DMS153 treated with DMSO at 0.1 percent for 48 hours (cell line): ENCODE measurements around the gene VLDLR.

Experiments
- DNase-seq: peaks from one replicate; lab custom pipeline; 2025; ENCODE audit not compliant: unreplicated experiment; lab: John Stamatoyannopoulos, UW

Gene VLDLR

DNA sequence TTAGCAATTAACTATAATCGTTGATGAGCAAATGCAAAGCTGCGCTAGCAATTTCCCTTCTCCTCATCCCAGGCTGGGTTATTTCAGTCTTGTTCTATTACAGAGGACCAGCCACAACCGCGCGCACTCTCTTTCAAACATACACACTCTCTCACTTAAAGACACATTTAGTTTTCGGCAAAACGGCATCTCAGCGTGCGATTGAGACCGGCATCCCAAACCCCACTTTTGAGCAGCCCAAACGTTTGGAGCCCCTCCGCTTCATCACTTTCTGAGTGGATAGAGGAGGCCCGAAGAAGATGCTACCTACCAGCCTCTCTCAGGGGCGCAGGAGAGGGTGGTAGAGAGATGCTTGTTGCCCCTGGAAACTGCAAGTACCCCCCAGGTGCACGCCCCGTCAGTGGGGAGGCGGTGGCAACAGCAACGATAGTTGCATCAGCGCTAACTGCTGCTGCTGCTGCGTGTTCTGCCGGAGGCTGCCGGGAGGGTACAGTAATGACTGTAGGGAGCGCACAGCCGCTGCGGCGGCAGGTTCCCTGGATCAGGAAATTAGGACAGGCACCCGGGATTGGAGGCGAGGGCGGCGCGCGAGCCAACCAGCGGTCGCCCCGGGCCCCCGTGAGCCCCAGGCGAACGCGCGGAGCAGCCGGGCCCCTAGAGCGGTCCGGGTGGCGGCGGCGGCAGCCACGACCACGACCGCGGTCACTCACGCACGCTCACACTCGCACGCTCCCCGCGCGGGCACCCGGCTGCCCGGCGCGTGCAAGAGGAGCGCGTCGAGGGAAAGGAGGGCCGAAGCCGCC lies 467 bp upstream of the VLDLR start:
- DNase-seq: peak; percentile 85

DNA sequence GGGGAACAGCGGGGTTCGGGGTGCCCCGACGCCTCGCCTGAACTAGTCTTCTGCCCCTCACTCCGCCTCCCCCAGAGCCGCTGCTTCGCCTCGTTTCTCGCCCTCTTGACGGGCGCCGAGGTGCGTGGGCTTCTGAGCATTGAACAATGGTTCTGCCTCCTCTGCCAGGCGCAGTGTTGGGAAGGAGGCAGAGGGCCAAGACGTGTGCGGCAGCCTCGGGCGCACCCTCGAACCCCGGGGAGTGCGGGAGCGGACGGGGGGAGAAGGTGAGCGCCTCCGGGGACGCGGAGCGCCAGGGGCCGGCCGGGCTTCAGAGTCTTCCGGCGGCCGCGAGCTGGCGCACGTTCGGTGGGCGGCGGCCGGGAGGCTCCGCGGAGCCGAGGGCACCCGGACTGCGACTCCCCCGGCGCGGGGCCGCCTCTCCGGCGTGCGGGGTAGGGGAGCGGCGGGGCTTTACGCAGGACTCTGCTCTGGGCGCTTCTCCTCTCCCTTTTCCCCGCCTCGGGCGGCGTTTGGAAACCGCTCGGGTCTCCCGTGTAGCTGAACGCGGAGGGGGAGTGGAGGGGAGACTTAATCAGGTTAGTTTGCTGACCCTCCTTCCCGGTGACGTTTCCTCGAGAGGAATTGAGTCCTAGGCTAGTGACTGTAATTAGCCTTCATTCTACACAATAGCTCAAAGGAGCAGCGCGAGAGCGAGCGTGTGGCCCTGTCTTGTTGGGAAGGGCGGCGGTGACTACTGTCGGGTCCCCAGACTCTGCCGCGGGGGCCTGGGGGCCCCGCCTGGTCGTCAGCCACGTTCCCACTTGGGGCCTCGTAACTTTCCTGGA lies 1.1 kb downstream of the VLDLR start:
- DNase-seq: no peak

DNA sequence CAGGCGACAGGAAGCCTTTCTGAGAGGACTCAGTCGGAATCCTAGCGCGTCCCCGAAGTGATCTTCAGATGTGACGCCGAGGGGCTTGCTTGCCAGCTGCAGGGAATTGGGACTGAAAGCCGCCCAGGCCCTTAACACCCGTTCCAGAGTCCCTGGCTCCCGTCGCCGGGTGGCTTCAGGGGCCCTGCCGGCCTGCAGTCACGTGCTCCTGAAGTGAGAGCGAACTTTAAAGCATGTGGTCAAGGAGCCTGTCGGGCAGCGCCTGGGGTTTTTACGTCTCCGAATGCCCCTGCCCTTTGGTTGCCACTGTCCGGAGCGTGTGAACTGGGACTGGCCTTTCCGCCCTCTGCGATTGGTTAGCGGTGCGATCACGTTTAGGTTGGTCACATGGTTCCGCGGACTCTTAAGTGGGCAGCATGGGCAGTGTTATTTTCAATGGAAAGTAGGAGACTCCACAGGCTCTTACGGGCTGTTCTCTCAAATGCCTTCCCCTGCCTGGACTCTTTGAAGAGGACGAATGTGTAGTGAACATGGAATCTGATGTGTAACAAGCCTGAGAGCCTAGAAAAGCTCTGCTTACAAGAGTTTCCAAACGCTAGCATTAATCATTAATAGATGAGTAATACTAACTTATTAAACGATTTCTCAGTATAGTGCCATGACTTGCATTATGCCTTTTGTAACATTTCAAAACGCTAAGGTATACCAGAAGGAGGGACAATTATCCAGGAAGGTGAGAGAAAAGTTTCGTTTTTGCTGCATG lies 1.9 kb downstream of the VLDLR start:
- DNase-seq: no peak

DNA sequence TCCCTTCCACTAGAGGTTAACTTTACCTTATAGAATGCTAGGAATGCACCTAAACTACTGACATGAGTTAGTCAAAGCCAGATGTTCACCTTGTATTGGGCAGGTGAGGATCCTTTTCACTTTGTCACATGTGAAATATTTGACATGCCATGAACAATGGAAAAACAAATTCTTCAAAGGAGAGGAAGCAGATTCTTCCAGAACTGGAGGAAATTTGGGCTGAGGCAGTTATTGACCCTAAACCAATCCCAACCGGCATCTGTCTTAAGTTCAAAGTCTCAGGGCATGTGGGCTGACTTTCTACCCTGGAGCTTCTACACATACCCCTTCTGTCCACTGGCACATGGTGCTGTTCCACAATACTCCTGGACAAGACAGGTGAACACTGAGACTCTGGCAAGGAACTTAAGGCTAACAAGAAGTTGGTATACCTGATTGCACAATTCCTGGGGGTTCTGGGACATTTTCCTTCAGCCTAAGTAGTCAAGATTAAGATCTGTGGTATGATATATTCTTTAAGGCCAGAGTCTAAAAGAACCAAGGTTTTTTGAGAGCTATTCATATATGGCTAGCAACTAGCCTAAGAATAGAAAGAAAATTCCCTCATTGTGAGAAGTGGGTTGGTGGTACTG lies 2.6 kb downstream of the VLDLR start:
- DNase-seq: no peak

DNA sequence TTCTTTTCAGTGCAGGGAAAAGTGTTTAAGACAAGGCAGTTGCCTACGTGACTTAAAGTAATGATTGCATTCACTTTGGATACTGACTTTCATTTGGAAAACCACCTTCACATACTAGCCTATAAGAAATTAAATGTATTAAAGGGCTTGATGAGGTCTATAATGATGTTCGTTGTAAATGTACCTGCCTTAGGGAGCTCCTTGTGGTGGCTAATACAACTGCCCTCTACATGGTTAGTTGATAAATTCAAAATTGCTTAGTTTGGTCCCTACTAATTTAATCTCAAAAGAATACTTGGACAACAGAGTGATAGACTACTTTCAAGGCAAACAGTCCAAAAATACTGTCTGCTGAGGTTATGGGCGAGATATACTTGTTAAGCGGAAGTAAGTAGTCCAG lies 3.8 kb downstream of the VLDLR start:
- DNase-seq: no peak

DNA sequence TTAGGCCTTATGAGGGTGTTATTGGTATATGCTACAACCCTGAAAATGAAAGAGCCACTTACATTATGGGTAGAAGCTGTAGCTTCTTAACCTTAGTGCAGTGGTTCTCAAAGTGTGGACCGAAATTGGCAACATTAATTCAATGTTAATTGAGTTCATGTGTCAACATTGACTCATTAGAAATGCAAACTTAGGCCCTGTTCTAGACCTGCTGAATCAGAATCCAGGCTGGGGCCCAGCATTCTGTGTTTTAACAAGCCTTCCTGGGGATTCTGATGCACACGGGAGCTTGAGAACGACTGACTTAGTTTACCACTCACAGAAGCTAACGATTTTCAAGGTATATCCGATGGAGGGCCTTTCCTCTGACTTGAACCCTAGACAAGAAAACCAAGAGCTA lies 7.3 kb downstream of the VLDLR start:
- no peak for DNase-seq

DNA sequence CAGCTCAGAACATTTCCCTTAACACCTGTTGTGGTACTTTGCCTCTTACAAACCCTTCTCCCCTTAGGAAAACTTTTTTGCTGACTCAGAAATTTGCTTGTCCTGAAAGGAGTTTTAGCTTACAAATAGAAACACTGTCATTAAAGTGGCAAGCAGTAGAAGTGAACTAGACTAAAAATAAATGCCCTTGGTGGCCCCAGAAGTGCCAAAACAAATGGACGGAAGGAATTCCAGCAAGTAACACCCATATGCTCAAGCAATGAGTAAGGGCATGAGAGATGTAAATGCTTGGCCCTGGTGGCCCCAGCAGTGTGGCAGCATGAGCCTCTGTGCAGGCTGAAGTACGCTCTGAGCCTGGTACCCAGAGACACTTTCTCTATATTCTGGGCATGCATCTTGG lies 8.6 kb downstream of the VLDLR start:
- no peak for DNase-seq

DNA sequence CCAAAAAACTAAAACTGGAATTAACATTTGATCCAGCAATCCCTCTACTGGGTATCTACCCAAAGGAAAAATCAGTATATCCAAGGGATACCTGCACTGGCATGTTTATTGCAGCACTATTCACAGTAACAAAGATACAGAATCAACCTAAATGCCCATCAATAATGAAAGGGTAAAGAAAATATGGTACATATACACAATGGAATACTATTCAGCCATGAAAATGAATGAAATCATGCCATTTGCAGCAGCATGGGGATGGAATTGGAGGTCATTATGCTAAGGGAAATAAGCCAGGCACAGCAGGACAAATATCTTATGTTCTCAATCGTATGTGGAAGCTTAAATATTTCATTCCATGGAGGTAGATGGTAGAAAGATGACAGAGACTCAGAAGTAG lies 9.7 kb downstream of the VLDLR start:
- no peak for DNase-seq

DNA sequence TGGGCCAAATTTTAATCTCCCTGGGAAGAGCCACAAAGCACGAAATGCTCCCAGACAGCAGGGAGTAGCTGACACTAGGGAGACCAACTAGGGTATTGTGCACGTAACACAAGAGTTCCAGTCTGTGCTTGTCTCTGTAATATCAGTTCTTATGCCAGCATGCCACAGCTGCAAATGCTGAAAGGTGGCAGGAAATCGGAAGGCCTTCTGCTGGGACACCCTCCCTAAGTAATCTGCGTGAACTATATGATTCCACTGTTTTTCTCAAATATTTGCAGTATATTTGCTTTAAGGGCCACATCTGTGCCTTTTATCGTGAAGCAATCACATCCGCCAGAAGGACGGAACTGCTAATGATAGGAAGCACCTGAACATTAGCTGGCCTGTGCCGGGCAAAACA lies 12.6 kb downstream of the VLDLR start:
- DNase-seq: no peak

DNA sequence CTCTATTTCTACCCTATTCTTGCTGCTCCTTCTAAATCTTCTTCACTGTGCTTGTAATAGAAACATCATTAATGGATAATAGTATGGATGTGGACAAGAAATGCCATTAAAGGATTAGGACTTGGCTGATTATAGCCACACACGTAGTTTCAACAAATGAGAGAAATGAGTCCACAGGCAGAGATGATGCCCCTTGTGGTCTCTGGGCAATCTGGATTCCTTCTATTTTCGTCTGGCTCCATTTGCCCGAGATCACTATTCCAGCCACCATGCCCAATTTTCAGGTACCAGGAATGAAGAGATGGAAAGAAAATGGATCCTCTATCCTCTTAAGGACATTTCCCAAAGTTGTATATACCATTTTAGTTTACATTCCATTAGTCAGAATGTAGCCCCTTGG lies 13.2 kb downstream of the VLDLR start:
- DNase-seq: no peak

DNA sequence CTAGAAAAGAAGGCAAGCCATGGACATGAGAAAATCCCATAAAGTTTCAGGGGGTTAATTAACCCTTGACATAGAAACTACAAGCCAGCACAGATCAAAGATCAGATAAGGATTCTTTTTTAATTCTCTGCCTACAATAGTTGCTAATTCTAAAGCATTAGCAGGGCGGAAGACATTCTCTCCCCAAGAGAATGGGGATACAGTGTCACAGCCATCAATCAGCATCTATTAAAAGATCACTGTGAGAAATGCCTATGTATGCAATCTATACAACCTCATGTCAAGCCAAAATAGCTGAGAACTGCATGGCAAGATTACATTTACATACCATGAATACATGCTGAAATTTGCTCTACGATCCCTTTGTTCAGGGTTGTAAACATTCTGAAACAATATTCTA lies 14.3 kb downstream of the VLDLR start:
- DNase-seq: no peak

DNA sequence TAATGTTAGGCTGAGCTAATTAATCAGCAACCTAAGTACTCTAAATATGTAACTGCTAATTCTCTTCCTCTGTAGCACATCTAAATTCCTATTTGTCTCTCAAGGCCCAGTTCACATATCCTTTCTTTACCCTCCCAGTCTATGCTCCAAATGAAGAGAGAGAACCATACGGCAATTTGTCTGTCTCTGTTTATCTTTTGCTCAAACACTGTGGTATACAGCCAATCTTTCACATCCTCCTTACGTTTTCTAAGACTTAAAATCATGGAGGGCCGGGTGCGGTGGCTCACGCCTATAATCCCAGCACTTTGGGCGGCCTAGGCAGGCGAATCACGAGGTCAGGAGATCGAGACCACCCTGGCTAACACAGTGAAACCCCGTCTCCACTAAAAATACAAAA lies 15.8 kb downstream of the VLDLR start:
- no peak for DNase-seq

DNA sequence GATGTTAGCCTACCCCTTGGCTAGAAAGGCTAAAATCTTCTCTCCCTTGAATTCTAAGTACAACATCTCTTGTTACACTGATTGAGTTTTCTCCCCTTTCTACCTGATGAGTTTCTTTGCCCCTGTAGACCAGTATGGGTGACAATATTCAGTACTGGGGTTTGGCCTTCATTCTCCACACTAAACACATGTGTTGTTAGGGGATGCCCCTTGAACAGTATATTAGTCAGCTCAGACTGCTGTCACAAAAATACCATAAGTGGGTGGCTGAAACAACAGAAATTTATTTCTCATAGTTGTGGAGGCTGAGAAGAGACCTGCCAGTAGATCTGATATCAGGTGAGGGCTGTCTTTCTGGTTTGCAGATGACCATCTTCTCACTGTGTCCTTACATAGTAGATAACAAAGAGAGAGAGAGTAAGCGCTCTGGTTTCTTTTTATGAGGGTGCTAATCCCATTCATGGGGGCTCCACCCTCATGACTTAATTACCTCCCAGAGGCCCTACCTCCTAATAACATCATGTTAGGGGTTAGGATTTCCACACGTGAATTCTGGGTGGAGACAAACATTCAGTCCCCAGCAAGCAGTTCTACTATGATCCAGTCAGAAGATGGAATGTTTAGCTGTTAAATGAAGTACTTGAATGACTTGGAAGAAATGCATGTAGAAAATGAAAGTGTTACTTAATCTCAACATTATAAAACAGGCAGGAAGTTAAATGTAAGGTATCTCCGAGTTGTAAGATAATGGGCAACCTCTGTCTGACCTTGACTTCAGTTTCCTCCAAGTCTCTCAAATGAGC lies 17.5 kb downstream of the VLDLR start:
- no peak for DNase-seq

DNA sequence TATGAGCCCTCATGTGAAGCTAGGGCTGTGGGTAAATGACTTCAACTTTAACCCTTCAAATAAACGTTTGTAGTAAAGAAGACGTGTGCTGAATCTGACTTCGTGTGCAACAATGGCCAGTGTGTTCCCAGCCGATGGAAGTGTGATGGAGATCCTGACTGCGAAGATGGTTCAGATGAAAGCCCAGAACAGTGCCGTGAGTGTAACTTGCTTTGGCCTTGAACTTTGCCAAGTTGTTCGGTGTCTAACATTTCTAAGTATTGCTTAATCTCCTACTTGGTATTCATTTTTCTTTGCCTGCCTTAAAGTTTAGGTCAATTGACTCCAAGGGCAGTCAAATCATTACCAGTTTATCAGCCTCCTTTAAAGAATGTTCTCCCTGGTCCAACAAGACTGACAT lies 18.2 kb downstream of the VLDLR start:
- no peak for DNase-seq

DNA sequence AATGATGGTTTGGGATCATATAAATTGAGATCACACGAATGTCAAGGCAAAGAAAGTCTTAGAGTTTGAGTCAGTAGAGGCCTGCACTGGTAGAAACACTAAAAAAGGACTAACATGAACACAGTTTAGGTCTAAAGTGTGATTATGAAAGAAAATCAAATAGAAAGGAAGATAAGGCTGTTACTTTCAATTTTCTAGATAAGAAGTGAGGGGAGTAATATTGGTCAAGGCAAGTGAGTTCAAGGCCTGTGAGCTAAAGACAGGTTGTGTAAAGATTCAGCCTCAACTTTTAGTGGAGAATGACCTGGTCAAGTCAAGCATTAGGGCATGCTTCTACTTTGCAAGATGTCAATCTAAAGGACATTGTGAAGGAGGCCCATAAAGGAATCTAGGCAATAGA lies 19.0 kb downstream of the VLDLR start:
- DNase-seq: no peak

DNA sequence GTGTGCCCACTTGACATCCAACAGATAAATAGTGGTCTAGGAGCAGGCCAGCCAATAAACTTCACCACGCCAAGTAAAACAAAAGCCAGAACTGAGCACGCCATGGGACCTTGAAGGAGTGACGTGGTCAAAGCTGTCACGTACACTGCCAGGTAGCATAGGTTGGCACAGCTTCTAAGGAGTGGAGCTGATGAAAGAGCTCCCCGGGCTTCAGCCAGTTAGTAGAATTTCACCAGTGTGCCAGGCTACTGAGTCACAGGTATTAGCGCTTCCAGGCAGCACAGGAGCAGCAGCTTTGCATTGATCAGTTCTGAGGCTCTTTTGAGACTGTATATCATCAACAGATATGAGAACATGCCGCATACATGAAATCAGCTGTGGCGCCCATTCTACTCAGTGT lies 19.4 kb downstream of the VLDLR start:
- no peak for DNase-seq

DNA sequence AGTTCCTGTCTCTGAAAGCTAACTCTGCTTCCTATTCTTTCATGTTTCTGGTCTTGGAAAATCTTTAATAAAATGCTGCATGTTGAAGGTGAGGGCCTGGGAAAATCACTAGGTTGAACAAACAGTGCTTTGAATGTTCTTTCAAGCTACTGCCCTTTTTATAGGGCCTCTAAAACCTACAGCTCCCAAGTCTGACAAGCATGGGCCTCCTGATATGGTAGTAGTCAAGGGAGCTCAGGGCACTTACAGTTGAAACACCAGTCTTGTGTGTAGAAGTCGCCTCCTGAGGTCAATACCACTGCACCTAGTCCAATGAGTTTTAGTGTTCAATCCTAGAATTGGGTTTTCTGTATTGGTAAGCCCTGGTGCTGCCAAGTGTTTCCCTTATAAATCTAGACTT lies 20.5 kb downstream of the VLDLR start:
- no peak for DNase-seq

DNA sequence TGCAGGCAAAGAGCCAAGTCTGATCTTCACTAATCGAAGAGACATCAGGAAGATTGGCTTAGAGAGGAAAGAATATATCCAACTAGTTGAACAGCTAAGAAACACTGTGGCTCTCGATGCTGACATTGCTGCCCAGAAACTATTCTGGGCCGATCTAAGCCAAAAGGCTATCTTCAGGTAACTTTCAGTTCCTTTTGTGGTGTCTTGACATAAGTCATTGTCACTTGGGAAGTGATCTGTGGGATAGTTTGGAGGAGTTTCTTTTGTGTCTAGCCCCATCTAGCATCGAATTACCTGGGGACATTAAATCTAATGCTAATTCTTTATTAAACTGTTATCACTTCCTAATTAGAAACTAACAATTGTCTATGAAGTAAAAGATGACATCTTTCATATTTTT lies 24.0 kb downstream of the VLDLR start:
- DNase-seq: no peak

DNA sequence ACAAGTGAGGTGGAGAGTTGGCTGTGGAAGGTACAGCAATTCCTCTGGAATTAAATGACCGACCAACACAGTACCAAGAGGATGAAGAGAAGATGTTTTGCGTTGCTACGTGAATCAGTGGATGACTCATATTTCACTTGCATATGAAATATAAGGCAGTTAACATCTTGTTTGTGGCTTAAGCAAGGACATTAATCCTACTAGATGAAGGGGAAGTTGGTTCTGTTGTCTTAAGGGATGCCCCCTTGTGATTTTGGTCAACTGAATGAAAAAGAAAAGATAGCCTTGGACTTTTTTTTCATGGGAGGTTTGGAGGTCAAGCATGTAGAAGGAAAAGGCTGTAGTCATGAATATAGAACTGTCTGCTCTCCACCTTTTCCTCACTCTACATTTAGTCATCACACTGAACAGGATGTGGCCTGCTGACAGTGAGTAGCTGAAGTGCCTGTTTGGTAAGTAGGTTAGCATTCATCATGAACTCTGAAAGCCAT lies 33.9 kb downstream of the VLDLR start:
- no peak for DNase-seq

DNA sequence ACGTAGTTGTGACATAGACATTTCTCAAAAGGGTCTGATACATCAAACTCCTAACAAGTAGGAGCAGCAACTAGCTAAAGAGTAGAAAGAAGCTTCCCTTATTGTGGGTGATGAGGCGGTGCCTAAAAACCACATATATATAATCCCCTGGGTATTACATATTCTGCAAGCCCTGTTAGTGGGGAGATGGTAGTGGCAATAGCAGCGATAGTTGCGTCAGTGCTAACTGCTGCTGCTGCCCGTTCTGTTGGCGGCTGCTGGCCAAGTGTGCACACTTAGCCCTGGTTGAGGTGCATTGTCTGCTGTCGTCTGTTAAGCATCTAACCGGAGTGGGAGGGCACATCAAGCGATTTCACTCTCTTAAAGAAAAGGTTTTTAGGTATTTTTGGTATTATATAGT lies 35.8 kb downstream of the VLDLR start:
- DNase-seq: no peak
